ENCODE data around the gene NHLRC2. TPM values are rescaled to one million over a fixed set of nuclear protein-coding genes. Genes with fewer than 3 reads are reported as not detected.
"Not testable (repeated sequence)": the region's sequence is repeated elsewhere in the genome, so short reads cannot be mapped to it uniquely, and the experiment has no call there.

Gene NHLRC2
- total RNA-seq, 1 donor from 2014 or later = 33.7 TPM

DNA sequence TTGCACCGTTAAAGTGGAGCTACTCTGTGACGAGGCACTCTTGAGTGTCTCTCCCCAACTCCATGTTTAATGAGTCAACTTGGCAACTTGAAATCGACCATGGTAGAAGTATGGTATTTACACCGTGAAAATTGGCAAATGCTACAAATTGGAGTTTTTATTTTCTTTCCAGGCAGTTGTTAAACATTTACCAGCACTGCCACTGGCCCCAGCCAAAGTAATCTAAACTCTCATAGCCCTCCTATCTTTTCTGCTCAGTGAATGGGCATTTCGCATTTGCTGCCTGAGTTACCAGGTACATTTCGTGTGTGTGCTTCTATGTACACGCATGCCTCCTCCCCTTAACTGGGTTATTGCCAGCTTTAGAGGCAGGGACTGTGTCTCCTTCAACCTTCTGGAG is 83.3 kb downstream of the NHLRC2 start:
- no peak for DNase-seq (ENCODE audit: low spot score)

- no peak for DNase-seq (ENCODE audit: low spot score)
These were observed 84.9 kb downstream of the NHLRC2 start for GRCh38 chr10:113939212-113939860.

DNA sequence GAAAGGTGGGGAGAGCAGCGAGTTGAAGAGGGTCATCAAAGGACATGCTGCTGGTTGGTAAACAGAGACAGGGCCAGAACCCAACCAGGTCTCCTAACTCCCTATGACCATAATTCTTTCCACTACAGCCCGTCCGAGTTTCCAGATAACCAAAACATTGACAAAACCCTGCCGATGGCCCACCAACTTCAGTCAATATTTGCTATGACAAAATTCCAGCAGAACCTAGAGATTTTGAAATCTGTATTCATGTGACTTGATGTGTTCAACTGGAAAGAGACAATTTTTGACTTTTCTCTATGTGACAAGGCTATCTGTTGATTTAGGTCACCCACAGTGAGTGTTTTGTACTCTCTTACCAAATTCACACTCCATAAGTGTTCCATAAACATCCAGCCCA is 86.7 kb downstream of the NHLRC2 start:
- no peak for DNase-seq (ENCODE audit: low spot score)

GRCh38 chr10:113943196-113943595 is 88.7 kb downstream of the NHLRC2 start:
- not testable (repeated sequence) for DNase-seq (ENCODE audit: low spot score)

DNA sequence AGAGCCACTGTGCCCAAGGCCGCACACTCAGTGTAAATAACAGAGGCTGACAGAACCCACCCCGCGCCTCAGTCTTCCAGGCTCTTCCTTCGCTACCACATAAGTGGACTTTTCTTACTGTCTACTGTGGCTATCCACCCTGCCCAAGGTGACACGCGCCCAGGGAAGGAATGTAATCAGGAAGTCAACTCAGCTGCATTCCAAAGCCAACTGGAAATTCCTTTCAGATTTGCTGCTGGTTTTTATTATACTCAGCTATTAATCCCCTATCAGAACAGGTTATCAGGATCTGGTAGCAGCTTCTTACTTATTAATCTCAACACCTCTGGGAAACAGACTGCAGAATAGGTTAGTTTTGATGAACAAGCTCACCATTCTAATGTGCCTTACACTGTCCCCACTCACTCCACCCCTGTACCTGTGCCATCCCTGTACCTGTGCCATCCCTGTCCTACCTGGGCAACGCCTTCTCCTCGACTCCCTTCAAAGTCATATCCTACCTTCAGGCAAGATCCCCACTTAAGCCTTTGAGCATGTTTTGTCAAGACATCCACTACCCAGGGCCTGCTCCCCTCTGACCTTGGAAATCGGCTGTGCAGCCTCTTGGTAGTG is 90.7 kb downstream of the NHLRC2 start:
- DNase-seq (ENCODE audit: low spot score) = no peak

GRCh38 chr10:113945687-113946085 is 91.2 kb downstream of the NHLRC2 start:
- DNase-seq (ENCODE audit: low spot score) = no peak

- no peak for DNase-seq (ENCODE audit: low spot score)
These were observed 93.0 kb downstream of the NHLRC2 start for GRCh38 chr10:113947184-113948041.

GRCh38 chr10:113948048-113948447 is 93.6 kb downstream of the NHLRC2 start:
- DNase-seq (ENCODE audit: low spot score) = no peak

- DNase-seq (ENCODE audit: low spot score) = no peak
These were observed 95.8 kb downstream of the NHLRC2 start for GRCh38 chr10:113950268-113950667.

- no peak for DNase-seq (ENCODE audit: low spot score)
These were observed 99.2 kb downstream of the NHLRC2 start for GRCh38 chr10:113953505-113954272.

DNA sequence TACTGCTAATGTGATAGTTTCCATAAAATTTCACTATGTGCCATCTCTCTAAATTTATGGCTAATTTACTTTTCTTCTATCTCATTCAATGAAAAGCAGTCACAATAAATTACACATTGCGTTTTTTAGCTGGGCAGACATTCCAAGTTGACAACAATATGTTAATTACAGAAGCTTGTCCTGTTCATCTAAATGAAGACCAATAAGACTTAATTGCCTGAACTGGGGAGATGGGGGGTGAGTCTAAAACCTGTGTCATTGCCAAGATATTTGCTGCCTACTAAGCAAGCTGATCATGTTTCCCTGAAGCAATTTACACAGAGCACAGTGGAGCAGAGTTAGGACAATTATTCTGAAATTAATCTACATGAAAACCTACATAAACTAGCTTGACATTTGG is 99.9 kb downstream of the NHLRC2 start:
- no peak for DNase-seq (ENCODE audit: low spot score)

DNA sequence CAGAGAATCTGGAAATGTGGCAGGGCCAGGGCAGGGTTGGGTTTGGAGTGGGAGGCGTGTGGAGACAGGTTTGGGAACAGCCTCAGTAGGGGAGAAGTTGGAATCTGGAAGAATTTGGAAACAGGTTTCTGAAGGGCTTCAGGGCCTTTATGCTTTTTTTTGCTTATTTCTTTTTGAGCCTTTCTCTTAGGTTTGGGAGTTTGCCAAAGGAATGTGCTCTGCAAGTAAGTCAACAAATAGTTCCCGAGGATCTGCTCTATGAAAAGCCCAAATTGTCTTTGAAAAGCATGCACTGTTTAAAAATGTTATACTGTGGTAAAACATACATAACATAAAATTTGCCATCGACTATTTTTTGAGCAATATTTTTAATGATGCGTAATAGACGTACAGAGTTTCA is 102.6 kb downstream of the NHLRC2 start:
- no peak for DNase-seq (ENCODE audit: low spot score)

DNA sequence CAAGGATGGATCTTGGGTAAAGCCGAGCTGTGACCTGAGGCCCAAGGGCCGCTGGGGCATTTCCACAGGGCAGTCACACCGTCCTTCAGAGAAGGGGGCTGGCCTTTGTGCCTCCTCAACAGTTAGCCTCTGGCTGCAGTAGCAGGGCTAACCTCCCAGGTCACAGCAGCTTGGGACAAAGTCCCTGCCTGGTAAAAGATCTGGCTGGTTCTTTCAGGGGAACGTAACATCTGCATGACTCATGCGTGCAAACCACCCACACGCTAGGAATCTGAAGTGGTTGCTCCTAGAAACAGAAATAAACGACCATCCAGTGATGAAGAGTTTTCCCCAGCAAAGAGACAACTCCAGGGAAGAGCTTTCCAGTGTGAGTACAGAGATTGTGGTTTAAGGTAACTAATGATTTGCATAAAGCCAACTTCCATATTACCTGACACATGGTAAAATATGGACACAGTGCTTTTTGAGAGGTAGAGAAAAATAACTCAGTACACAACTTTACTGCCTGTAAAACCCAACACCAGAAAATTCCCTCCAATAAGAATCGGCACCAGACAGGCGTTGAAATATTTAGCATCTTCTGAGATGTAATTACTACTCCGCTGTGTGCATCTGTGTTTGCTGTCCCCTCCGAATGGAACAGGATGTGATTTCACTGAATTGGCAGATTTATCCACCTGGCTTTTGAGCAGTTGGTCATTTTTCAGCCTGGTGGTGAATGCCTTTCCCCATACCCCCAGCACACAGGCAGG is 104.3 kb downstream of the NHLRC2 start:
- no peak for DNase-seq (ENCODE audit: low spot score)

DNA sequence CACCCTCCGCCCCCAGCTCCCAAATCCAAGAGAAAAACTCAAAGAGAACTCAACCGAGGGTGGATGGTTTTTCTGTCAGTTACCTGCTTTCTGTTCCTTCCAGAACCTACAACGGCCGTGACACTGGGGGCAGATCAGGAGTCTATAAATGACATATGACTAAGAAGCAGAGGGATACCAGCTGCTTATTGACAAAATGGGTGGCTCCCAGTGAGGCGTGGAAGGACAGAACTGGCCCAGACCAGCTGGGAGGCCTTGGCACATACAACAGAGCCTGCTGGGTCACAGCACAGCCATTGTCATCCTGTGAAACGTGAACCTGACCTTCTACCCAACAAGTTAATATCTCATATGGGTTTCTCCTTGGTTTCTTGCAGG is 104.9 kb downstream of the NHLRC2 start:
- no peak for DNase-seq (ENCODE audit: low spot score)

DNA sequence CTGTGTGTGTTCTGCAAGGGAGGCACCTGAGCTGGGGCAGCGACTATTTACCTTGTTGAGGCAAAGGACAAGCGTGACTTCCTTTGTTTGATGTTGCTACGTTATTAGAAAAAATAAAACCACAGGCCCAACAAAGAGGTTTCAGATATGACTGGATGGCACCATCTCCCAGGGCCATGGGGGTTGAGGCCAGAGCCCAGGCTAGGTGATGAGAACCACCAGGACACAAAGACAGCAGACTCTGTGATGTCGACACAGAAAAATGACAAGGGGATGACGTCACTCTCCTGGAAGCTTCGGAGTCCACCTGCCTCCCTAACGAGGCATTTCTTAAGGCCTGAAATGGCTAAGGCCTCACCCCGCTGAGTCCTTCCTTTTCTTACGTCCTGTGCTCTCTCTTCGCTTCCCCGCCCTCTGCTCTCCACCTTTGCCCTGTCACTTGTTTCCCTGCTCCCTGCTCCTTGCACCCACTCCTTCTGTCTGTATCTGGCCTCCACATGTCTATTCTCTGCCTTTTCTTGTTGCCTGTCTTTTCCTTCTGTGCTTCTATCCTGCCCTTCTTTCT is 106.2 kb downstream of the NHLRC2 start:
- no peak for DNase-seq (ENCODE audit: low spot score)

DNA sequence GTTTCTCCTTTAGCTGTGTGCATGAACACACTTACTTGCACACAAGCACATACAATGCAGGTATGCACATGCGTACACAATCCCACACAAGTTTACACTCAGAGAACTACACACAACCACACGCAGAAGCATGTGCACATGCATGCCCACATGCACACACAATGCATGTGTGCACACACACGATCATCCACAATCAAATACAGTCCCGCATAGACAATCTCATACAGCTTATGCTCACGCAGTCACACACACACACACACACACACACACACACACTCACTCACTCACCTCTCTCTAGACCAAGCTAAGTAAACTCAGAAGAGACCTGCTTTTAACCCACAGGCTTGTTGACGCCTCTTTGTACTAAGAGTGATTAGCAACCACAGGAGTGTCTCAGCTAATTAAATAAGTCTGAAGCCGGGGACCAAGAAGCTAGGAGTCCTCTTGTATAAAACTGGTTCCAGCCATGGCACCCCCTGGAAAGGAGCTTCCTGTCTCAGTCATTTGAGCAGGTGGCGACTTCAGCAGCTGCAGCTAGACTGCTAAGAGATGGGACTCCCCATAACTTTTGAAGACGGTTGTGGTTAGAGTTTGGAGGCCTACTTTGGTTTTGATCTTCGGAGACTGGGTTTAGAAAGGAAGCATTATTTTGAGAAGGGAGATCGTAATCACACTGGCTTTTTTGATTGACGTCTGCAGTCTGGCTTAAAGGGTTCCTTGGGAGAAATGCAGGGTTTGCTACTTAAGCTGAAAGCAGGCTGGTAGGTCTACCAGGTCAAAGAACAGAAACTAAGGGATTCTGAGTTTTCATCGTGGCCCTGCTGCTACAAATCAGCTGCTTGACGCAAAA is 106.9 kb downstream of the NHLRC2 start:
- no peak for DNase-seq (ENCODE audit: low spot score)

- no peak for DNase-seq (ENCODE audit: low spot score)
These were observed 110.6 kb downstream of the NHLRC2 start for GRCh38 chr10:113965077-113965476.

DNA sequence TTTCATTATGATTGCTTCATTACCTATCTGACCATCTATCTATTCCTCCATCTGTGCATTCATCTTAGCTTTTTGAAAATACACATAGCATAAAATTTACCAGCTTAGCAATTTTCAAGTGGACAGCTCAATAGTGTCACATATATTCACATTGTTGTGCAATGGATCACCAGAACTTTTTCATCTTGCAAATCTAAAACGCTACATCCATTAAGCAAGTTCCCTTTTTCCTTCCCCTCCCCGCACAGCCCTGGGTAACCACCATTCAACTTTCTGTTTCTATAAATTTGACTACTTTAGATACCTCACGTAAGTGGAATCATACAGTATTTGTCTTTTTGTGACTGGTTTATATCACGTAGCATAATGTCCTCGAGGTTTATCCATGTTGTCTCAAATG is 111.2 kb downstream of the NHLRC2 start:
- no peak for DNase-seq (ENCODE audit: low spot score)
